GM12878 (cell line): ENCODE measurements around the gene PRICKLE4. TPM values are rescaled to one million over a fixed set of nuclear protein-coding genes. Genes with fewer than 3 reads are reported as not detected.

ENCODE experiments used
- ATAC-seq: fragments of 200-7000 bp; cut with Tn5 transposase; 3 replicates; pipeline ENCODE4 v1.9.1; 2020; ENCODE audit warnings: mild to moderate bottlenecking, moderate library complexity
- BruUV-seq: library from RNA; stranded (reverse); fragments of 400-500 nt; replicated peaks from 2 replicates; lab custom pipeline; 2021; lab: Mats Ljungman, UMichigan
- CTCF ChIA-PET: fragments of 300-600 bp; sonication (Branson Sonifier 250); formaldehyde crosslinking; extraction: SDS; loops from one replicate; lab custom pipeline; 2021; ENCODE audit warnings: inconsistent platforms; lab: Yijun Ruan, JAX
- POLR2A ChIA-PET: fragments of 350-600 bp; formaldehyde crosslinking; extraction: SDS; loops from one replicate; lab custom pipeline; 2021; ENCODE audit warnings: inconsistent platforms; lab: Charles Lee
- RAD21 ChIA-PET: fragments of 300-600 bp; sonication (Branson Sonifier 250); formaldehyde crosslinking; loops from one replicate; lab custom pipeline; 2023; ENCODE audit warnings: antibody characterized with exemption; ENCODE audit not compliant: unreplicated experiment; lab: Charles Lee
- SMC1A ChIA-PET: fragments of 300-600 bp; sonication (Branson Sonifier 250); formaldehyde crosslinking; loops from one replicate; lab custom pipeline; 2023; ENCODE audit not compliant: unreplicated experiment, uncharacterized antibody; lab: Charles Lee
- DNase-seq: peaks from one replicate; pipeline ENCODE4 v3.0.0-alpha.2; 2011; ENCODE audit warnings: low read depth, low spot score
- FAIRE-seq: peaks from 3 replicates; lab custom pipeline; 2011; peaks lifted over from hg19 to GRCh38; lab: Jason Lieb, UNC
- H2AFZ ChIP-seq: 2 replicates; pipeline ENCODE4 v1.6.0; 2011; ENCODE audit warnings: low read depth, low read length, control low read depth; ENCODE audit not compliant: control insufficient read depth
- H3K27ac ChIP-seq: 2 replicates; pipeline ENCODE4 v1.5.1; 2011; ENCODE audit warnings: control low read depth; ENCODE audit not compliant: control insufficient read depth, insufficient read depth
- H3K27me3 ChIP-seq, 2 experiments: replicated peaks in 1 of 2; 2 replicates each; pipeline versions ENCODE4 v1.6.0 to v1.6.1; 2011; ENCODE audit warnings: low read length in 1 of 2; ENCODE audit not compliant: control insufficient read depth in 2 of 2, insufficient read depth in 2 of 2
- H3K36me3 ChIP-seq, 2 experiments: 2 replicates each; pipeline ENCODE4 v1.5.1; 2011; ENCODE audit warnings: low read length in 1 of 2; ENCODE audit not compliant: control insufficient read depth in 2 of 2, insufficient read depth in 2 of 2
- H3K4me1 ChIP-seq: 2 replicates; pipeline ENCODE4 v1.6.1; 2011; ENCODE audit warnings: mild to moderate bottlenecking, low read length, moderate library complexity, mixed read lengths; ENCODE audit not compliant: control insufficient read depth, insufficient read depth
- H3K4me2 ChIP-seq: 2 replicates; pipeline ENCODE4 v1.6.0; 2011; ENCODE audit warnings: control low read depth; ENCODE audit not compliant: control insufficient read depth, insufficient read depth
- H3K4me3 ChIP-seq: fragments of 200-600 bp; sonication (generic); 2 replicates; pipeline ENCODE4 v1.5.1; 2016
- H3K79me2 ChIP-seq: 2 replicates; pipeline ENCODE4 v1.6.0; 2011; ENCODE audit warnings: low read length; ENCODE audit not compliant: control insufficient read depth, insufficient read depth
- H3K9ac ChIP-seq: 2 replicates; pipeline ENCODE4 v1.8.0; 2011; ENCODE audit warnings: low read length, control low read depth, mixed read lengths; ENCODE audit not compliant: control insufficient read depth, insufficient read depth
- H3K9me3 ChIP-seq: replicated peaks from 3 replicates; pipeline ENCODE4 v1.5.1; 2011; ENCODE audit warnings: mild to moderate bottlenecking, low read length; ENCODE audit not compliant: control insufficient read depth, insufficient read depth
- H4K20me1 ChIP-seq: 2 replicates; pipeline ENCODE4 v1.6.0; 2011; ENCODE audit not compliant: control insufficient read depth, insufficient read depth
- BACH1 ChIP-seq: fragments of 450-650 bp; IDR thresholded peaks from 2 replicates; pipeline ENCODE4 v1.6.1; 2017; ENCODE audit warnings: mild to moderate bottlenecking, borderline replicate concordance
- IRF4 ChIP-seq: IDR thresholded peaks from 2 replicates; pipeline ENCODE4 v1.6.1; 2011; ENCODE audit warnings: low read depth, low read length
- MYB ChIP-seq: fragments of 150-350 bp; IDR thresholded peaks from 2 replicates; pipeline ENCODE4 v1.6.1; 2014; ENCODE audit warnings: mild to moderate bottlenecking, low read depth, low read length, borderline replicate concordance
- NFIC ChIP-seq: IDR thresholded peaks from 2 replicates; pipeline ENCODE4 v1.6.1; 2012; ENCODE audit warnings: low read depth, mild to moderate bottlenecking, inconsistent platforms, low read length, moderate library complexity
- NR2C2 ChIP-seq: IDR thresholded peaks from 2 replicates; pipeline ENCODE4 v1.6.1; 2011; ENCODE audit warnings: borderline replicate concordance, low read depth; ENCODE audit not compliant: control insufficient read depth, insufficient read length
- NRF1 ChIP-seq: conservative IDR thresholded peaks from 2 replicates; pipeline ENCODE4 v1.6.1; 2011; ENCODE audit warnings: mild to moderate bottlenecking, low read depth, low read length, improper control_type of control experiment
- PAX8 ChIP-seq: fragments of 450-650 bp; IDR thresholded peaks from 2 replicates; pipeline ENCODE4 v1.6.1; 2017; ENCODE audit warnings: mild to moderate bottlenecking, moderate library complexity
- WGBS: methylation state at CpG from one replicate; pipeline ENCODE4 v1.1.6; 2016; ENCODE audit warnings: low lambda C conversion rate; ENCODE audit not compliant: insufficient replicate concordance, insufficient coverage; ENCODE audit errors: missing lambda C conversion rate; 5-methylcytosine and 5-hydroxymethylcytosine counted together
- in situ Hi-C: fragments of 300-500 bp; cut with MboI; formaldehyde crosslinking; loops from 9 replicates; pipeline ENCODE4 v1.14.3; 2018; ENCODE audit warnings: mixed read lengths
- intact Hi-C: fragments of 100-400 bp; cut with micrococcal nuclease; formaldehyde crosslinking; loops from one replicate; pipeline ENCODE4 v1.14.2; 2022; ENCODE audit not compliant: unreplicated experiment
- polyA plus RNA-seq, 11 experiments: library from polyadenylated mRNA; depleted of rRNA in 4 of 11; unstranded in 6 of 11; stranded (reverse) in 5 of 11; fragments of >200 nt; fragmentation: Nextera tagmentation in 4 of 11; fragmentation: Illumina TruSeq in 1 of 11; extraction: Ambion mirVana in 4 of 11; extraction: Trizol in 1 of 11; gene quantifications; 1 replicate in 1 of 11; 2 replicates in 10 of 11; pipeline versions ENCODE4 v1.2.1 to v1.2.3, GENCODE V29; 2011 to 2016; ENCODE audit warnings: inconsistent platforms in 2 of 11, missing spikeins in 2 of 11, low read depth in 1 of 11
- total RNA-seq, 4 experiments: library from RNA; depleted of rRNA in 3 of 4; stranded (reverse); fragments of >200 nt in 3 of 4; fragmentation: Illumina TruSeq in 1 of 4; extraction: Trizol in 1 of 4; gene quantifications; 2 replicates each; pipeline versions ENCODE4 v1.2.1 to v1.2.3, GENCODE V29; 2013 to 2021
- TF ChIP-seq, protein P1 (sequence below): fragments of 450-650 bp; IDR thresholded peaks from 2 replicates; pipeline ENCODE4 v1.6.1; 2017; ENCODE audit warnings: low read depth, mild to moderate bottlenecking, moderate library complexity
- TF ChIP-seq, protein P2 (sequence below): fragments of 450-650 bp; formaldehyde crosslinking; IDR thresholded peaks from 2 replicates; pipeline ENCODE4 v1.4.0; 2020; ENCODE audit warnings: mild to moderate bottlenecking, moderate library complexity
- TF ChIP-seq, protein P3 (sequence below), 3 experiments: IDR thresholded peaks in 2 of 3; conservative IDR thresholded peaks in 1 of 3; 2 replicates each; pipeline ENCODE4 v1.5.1; 2011; ENCODE audit warnings: low read depth in 3 of 3, low read length in 3 of 3, mild to moderate bottlenecking in 3 of 3, control low read depth in 2 of 3, moderate library complexity in 2 of 3, inconsistent platforms in 1 of 3, mixed read lengths in 1 of 3; ENCODE audit not compliant: control insufficient read depth in 2 of 3, insufficient read depth in 1 of 3; ENCODE audit errors: extremely low read depth in 1 of 3
- TF ChIP-seq, protein P4 (sequence below): fragments of 150-350 bp; IDR thresholded peaks from 2 replicates; pipeline ENCODE4 v1.6.1; 2016; ENCODE audit warnings: low read depth, low read length

PRICKLE4 gene
- total and polyA plus RNA-seq, 10 of the 15 experiments (the other 5 are each of a cell fraction or from before 2014, with no cell fraction given), result 0.33 to 0.85 (median 0.35) TPM; not detected in 7

DNA sequence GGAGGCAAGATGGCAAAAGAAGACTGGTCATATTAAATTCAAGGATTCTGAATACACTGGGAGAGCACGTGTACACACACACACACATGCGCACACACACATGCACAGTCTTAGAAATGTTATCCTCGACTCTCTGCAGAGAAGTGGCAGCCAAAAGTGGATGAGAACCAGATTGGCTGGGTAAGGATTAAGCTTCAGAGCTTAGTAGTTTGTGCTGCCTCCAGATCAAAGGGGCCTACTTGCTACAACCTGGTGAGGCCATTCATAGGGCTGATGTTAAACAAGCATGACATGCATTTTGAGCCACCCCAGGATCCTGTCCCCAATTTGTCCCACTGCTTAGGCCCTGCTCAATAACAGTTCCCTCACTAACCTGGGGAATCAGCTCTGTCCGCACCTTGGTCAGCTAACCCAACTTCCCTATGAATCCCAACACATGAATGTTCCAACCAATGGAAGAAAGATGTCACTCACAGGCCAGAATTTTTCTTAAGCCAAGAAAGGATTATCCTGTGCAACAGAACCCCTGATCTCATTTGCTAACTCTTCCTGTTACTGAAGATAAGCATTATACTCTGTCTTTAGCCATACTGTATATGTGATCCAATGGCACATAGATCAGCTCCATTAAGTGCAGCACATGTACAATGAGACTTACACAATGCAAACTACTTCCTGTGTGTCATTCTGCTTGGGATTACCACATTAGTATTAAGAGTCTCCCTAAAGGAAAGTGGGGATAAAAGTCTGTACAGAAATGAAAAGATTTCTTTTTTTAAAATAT is 37.9 kb downstream of the PRICKLE4 start:
- no peaks in the 10 kb centered on the region for H3K36me3 ChIP-seq
- no TSS peak for BruUV-seq
- no peaks in the 10 kb centered on the region for H3K79me2 ChIP-seq
- FAIRE-seq (no peak), DNase-seq (no peak), ATAC-seq (no peak)
- WGBS, result 65% methylated on average over 4 of the region's 4 CpGs
- RAD21 ChIA-PET, result interaction anchor here (0.6 kb wide), 1 partner anchor 103 kb away, joined by 4 read pairs; no protein-coding TSS in a partner anchor
- no peaks in the 10 kb centered on the region for H4K20me1 ChIP-seq
- intact Hi-C loops, result no loop called here
- H3K4me2 ChIP-seq, result no peak overlapping the region
- no peak overlapping the region for H3K4me3 ChIP-seq
- POLR2A ChIA-PET, result interaction anchor here (0.5 kb wide), 2 partner anchors 9 to 65 kb away, joined by 3 read pairs; no protein-coding TSS in a partner anchor
- SMC1A ChIA-PET, result interaction anchor here (0.5 to 1.0 kb wide), 3 partner anchors 9 to 407 kb away, joined by 3 read pairs; no protein-coding TSS in a partner anchor
- H3K4me1 ChIP-seq, result no peaks in the 10 kb centered on the region
- no peak overlapping the region for H2AFZ ChIP-seq
- CTCF ChIA-PET, result no interaction called here
- H3K27ac ChIP-seq, result no peak overlapping the region
- H3K27me3 ChIP-seq, result no peaks in the 10 kb centered on the region
- no peaks in the 10 kb centered on the region for H3K9me3 ChIP-seq
- in situ Hi-C loops, result no loop called here
- no peak overlapping the region for H3K9ac ChIP-seq
- TF ChIP-seq, protein P1, sequence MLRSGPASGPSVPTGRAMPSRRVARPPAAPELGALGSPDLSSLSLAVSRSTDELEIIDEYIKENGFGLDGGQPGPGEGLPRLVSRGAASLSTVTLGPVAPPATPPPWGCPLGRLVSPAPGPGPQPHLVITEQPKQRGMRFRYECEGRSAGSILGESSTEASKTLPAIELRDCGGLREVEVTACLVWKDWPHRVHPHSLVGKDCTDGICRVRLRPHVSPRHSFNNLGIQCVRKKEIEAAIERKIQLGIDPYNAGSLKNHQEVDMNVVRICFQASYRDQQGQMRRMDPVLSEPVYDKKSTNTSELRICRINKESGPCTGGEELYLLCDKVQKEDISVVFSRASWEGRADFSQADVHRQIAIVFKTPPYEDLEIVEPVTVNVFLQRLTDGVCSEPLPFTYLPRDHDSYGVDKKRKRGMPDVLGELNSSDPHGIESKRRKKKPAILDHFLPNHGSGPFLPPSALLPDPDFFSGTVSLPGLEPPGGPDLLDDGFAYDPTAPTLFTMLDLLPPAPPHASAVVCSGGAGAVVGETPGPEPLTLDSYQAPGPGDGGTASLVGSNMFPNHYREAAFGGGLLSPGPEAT, result no peak
- TF ChIP-seq NR2C2 (no peak), NRF1 (no peak), NFIC (no peak), MYB (no peak), PAX8 (no peak), IRF4 (no peak), BACH1 (no peak)
- TF ChIP-seq, protein P2, sequence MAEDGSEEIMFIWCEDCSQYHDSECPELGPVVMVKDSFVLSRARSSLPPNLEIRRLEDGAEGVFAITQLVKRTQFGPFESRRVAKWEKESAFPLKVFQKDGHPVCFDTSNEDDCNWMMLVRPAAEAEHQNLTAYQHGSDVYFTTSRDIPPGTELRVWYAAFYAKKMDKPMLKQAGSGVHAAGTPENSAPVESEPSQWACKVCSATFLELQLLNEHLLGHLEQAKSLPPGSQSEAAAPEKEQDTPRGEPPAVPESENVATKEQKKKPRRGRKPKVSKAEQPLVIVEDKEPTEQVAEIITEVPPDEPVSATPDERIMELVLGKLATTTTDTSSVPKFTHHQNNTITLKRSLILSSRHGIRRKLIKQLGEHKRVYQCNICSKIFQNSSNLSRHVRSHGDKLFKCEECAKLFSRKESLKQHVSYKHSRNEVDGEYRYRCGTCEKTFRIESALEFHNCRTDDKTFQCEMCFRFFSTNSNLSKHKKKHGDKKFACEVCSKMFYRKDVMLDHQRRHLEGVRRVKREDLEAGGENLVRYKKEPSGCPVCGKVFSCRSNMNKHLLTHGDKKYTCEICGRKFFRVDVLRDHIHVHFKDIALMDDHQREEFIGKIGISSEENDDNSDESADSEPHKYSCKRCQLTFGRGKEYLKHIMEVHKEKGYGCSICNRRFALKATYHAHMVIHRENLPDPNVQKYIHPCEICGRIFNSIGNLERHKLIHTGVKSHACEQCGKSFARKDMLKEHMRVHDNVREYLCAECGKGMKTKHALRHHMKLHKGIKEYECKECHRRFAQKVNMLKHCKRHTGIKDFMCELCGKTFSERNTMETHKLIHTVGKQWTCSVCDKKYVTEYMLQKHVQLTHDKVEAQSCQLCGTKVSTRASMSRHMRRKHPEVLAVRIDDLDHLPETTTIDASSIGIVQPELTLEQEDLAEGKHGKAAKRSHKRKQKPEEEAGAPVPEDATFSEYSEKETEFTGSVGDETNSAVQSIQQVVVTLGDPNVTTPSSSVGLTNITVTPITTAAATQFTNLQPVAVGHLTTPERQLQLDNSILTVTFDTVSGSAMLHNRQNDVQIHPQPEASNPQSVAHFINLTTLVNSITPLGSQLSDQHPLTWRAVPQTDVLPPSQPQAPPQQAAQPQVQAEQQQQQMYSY (CRISPR knock-in tag), result no peak
- TF ChIP-seq, protein P3, sequence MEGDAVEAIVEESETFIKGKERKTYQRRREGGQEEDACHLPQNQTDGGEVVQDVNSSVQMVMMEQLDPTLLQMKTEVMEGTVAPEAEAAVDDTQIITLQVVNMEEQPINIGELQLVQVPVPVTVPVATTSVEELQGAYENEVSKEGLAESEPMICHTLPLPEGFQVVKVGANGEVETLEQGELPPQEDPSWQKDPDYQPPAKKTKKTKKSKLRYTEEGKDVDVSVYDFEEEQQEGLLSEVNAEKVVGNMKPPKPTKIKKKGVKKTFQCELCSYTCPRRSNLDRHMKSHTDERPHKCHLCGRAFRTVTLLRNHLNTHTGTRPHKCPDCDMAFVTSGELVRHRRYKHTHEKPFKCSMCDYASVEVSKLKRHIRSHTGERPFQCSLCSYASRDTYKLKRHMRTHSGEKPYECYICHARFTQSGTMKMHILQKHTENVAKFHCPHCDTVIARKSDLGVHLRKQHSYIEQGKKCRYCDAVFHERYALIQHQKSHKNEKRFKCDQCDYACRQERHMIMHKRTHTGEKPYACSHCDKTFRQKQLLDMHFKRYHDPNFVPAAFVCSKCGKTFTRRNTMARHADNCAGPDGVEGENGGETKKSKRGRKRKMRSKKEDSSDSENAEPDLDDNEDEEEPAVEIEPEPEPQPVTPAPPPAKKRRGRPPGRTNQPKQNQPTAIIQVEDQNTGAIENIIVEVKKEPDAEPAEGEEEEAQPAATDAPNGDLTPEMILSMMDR (IDR thresholded peaks at IDR 0.05 in 2 of 3, conservative IDR thresholded peaks at IDR 0.05 in 1 of 3; ENCODE audit: control insufficient read depth in 2 of 3, extremely low read depth in 1 of 3, insufficient read depth in 1 of 3, low read depth in 3 of 3, low read length in 3 of 3), result no peak
- TF ChIP-seq, protein P4, sequence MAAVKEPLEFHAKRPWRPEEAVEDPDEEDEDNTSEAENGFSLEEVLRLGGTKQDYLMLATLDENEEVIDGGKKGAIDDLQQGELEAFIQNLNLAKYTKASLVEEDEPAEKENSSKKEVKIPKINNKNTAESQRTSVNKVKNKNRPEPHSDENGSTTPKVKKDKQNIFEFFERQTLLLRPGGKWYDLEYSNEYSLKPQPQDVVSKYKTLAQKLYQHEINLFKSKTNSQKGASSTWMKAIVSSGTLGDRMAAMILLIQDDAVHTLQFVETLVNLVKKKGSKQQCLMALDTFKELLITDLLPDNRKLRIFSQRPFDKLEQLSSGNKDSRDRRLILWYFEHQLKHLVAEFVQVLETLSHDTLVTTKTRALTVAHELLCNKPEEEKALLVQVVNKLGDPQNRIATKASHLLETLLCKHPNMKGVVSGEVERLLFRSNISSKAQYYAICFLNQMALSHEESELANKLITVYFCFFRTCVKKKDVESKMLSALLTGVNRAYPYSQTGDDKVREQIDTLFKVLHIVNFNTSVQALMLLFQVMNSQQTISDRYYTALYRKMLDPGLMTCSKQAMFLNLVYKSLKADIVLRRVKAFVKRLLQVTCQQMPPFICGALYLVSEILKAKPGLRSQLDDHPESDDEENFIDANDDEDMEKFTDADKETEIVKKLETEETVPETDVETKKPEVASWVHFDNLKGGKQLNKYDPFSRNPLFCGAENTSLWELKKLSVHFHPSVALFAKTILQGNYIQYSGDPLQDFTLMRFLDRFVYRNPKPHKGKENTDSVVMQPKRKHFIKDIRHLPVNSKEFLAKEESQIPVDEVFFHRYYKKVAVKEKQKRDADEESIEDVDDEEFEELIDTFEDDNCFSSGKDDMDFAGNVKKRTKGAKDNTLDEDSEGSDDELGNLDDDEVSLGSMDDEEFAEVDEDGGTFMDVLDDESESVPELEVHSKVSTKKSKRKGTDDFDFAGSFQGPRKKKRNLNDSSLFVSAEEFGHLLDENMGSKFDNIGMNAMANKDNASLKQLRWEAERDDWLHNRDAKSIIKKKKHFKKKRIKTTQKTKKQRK, result no peak
